Endothelial cell of umbilical vein (primary cell): ENCODE measurements around the gene SMAD7. TPM values are rescaled to one million over a fixed set of nuclear protein-coding genes. Genes with fewer than 3 reads are reported as not detected.
A peak's percentile ranks its signal among the peaks of the same experiment; 100 is the strongest.

Experiments used
- BruUV-seq: library from RNA; stranded (reverse); fragments of 400-500 nt; replicated peaks from 2 replicates; lab custom pipeline; 2021; lab: Mats Ljungman, UMichigan
- CTCF ChIA-PET: fragments of 300-600, 350-600 bp; sonication (Branson Sonifier 250); formaldehyde crosslinking; loops from one replicate; lab custom pipeline; 2021; ENCODE audit warnings: antibody characterized with exemption, inconsistent platforms; lab: Charles Lee
- POLR2A ChIA-PET: fragments of 300-600, 350-600 bp; sonication (Branson Sonifier 250); formaldehyde crosslinking; loops from one replicate; lab custom pipeline; 2021; ENCODE audit warnings: antibody characterized with exemption, inconsistent platforms; lab: Charles Lee
- DNase-seq: peaks from one replicate; pipeline ENCODE4 v3.0.0-alpha.2; 2011; ENCODE audit warnings: low read depth, low spot score
- FAIRE-seq: peaks from 2 replicates; lab custom pipeline; 2011; peaks lifted over from hg19 to GRCh38; lab: Jason Lieb, UNC
- H2AFZ ChIP-seq: 2 replicates; pipeline ENCODE4 v1.6.0; 2012; ENCODE audit warnings: low read depth, low read length, control low read depth, inconsistent platforms
- H3K27ac ChIP-seq: 2 replicates; pipeline ENCODE4 v1.5.1; 2011; ENCODE audit warnings: low read depth, mild to moderate bottlenecking, control low read depth, low read length, moderate library complexity; ENCODE audit not compliant: insufficient read depth
- H3K27me3 ChIP-seq, 2 experiments: 2 replicates each; pipeline versions ENCODE4 v1.6.0 to v1.6.1; 2011; ENCODE audit warnings: low read length in 2 of 2, mixed read lengths in 1 of 2; ENCODE audit not compliant: control insufficient read depth in 2 of 2, insufficient read depth in 2 of 2
- H3K36me3 ChIP-seq, 2 experiments: 2 replicates in 1 of 2; 3 replicates in 1 of 2; pipeline ENCODE4 v1.5.1; 2011; ENCODE audit warnings: low read length in 2 of 2, mild to moderate bottlenecking in 1 of 2, moderate library complexity in 1 of 2; ENCODE audit not compliant: control insufficient read depth in 2 of 2, insufficient read depth in 2 of 2; ENCODE audit errors: extremely low read depth in 1 of 2
- H3K4me1 ChIP-seq: 3 replicates; pipeline ENCODE4 v1.5.1; 2011; ENCODE audit warnings: mild to moderate bottlenecking, low read length; ENCODE audit not compliant: control insufficient read depth, insufficient read depth; ENCODE audit errors: extremely low read depth
- H3K4me2 ChIP-seq: 2 replicates; pipeline ENCODE4 v1.6.1; 2011; ENCODE audit warnings: low read length, control low read depth, mixed read lengths; ENCODE audit not compliant: insufficient read depth
- H3K4me3 ChIP-seq, 3 experiments: fragments of 200-600 bp in 1 of 3; sonication (generic), shearing (Covaris generic) in 1 of 3; replicated peaks in 1 of 3; 2 replicates each; pipeline ENCODE4 v1.5.1; 2011 to 2016; ENCODE audit warnings: control low read depth in 3 of 3, low read length in 3 of 3, mild to moderate bottlenecking in 2 of 3, inconsistent platforms in 1 of 3, low read depth in 1 of 3, moderate library complexity in 1 of 3; ENCODE audit not compliant: insufficient read depth in 1 of 3
- H3K79me2 ChIP-seq: 2 replicates; pipeline ENCODE4 v1.6.0; 2012; ENCODE audit warnings: low read length, inconsistent platforms; ENCODE audit not compliant: control insufficient read depth, insufficient read depth
- H3K9ac ChIP-seq: replicated peaks from 2 replicates; pipeline ENCODE3; 2011; ENCODE audit warnings: low read length, control low read depth; ENCODE audit not compliant: insufficient read depth; ENCODE audit errors: extremely low read depth
- H3K9me1 ChIP-seq: replicated peaks from 3 replicates; pipeline ENCODE4 v1.6.0; 2011; ENCODE audit warnings: mild to moderate bottlenecking, low read length; ENCODE audit not compliant: control insufficient read depth, insufficient read depth; ENCODE audit errors: extremely low read depth
- H3K9me3 ChIP-seq: replicated peaks from 2 replicates; pipeline ENCODE4 v1.5.1; 2012; ENCODE audit warnings: low read length, inconsistent platforms; ENCODE audit not compliant: control insufficient read depth, insufficient read depth
- H4K20me1 ChIP-seq: replicated peaks from 2 replicates; pipeline ENCODE3; 2011; ENCODE audit warnings: mild to moderate bottlenecking, low read length; ENCODE audit not compliant: control insufficient read depth, insufficient read depth; ENCODE audit errors: extremely low read depth
- EZH2 ChIP-seq: IDR thresholded peaks from 2 replicates; pipeline ENCODE4 v1.6.1; 2012; ENCODE audit warnings: borderline replicate concordance, low read depth, mild to moderate bottlenecking, moderate library complexity, low read length, inconsistent platforms; ENCODE audit not compliant: severe bottlenecking
- FOS ChIP-seq: IDR thresholded peaks from 2 replicates; pipeline ENCODE4 v1.6.1; 2011; ENCODE audit warnings: mild to moderate bottlenecking, low read length, moderate library complexity, borderline replicate concordance; ENCODE audit not compliant: insufficient read depth
- GATA2 ChIP-seq: IDR thresholded peaks from 2 replicates; pipeline ENCODE4 v1.7.0; 2011; ENCODE audit warnings: low read depth, mild to moderate bottlenecking, moderate library complexity, mixed read lengths, low read length; ENCODE audit not compliant: insufficient read length, insufficient read depth
- JUN ChIP-seq: IDR thresholded peaks from 2 replicates; pipeline ENCODE4 v1.6.1; 2011; ENCODE audit warnings: borderline replicate concordance, low read depth; ENCODE audit not compliant: insufficient read length, insufficient read depth
- MYC ChIP-seq: IDR thresholded peaks from one replicate; pipeline ENCODE4 v1.6.1; 2011; ENCODE audit warnings: mild to moderate bottlenecking, low read depth, low read length
- POLR2A ChIP-seq: IDR thresholded peaks from 2 replicates; pipeline ENCODE4 v1.6.1; 2012; ENCODE audit warnings: low read depth, mild to moderate bottlenecking, control low read depth, low read length
- POLR2AphosphoS5 ChIP-seq: IDR thresholded peaks from 2 replicates; pipeline ENCODE4 v1.6.1; 2012; ENCODE audit warnings: low read depth, mild to moderate bottlenecking, control low read depth, low read length, moderate library complexity; ENCODE audit not compliant: insufficient read depth
- dilution Hi-C: fragments of 300-500 bp; cut with MboI; formaldehyde crosslinking; loops from one replicate; pipeline ENCODE4 v1.15.0; 2019; ENCODE audit warnings: low sequenced_read_pairs; ENCODE audit not compliant: extremely low pct_ligation_motif_present
- intact Hi-C: fragments of 100-400 bp; cut with micrococcal nuclease; formaldehyde crosslinking; loops from one replicate; pipeline ENCODE4 v1.10.0; 2022
- polyA plus RNA-seq, 4 experiments: library from polyadenylated mRNA; depleted of rRNA in 3 of 4; stranded (reverse) in 3 of 4; unstranded in 1 of 4; fragments of >200 nt; gene quantifications; 2 replicates each; pipeline versions ENCODE4 v1.2.1 to v1.2.3, GENCODE V29; 2011 to 2012; ENCODE audit warnings: missing spikeins in 1 of 4
- total RNA-seq: library from RNA; stranded (reverse); gene quantifications from 2 replicates; pipeline ENCODE4 v1.2.3, GENCODE V29; 2021
- TF ChIP-seq, protein P1 (sequence below), 2 donors: IDR thresholded peaks; 1 replicate in 1 of 2; 2 replicates in 1 of 2; pipeline ENCODE4 v1.5.1; 2011; ENCODE audit warnings: low read length in 2 of 2, mild to moderate bottlenecking in 2 of 2, moderate library complexity in 2 of 2, control low read depth in 1 of 2, inconsistent platforms in 1 of 2, low read depth in 1 of 2; ENCODE audit not compliant: insufficient read depth in 1 of 2; ENCODE audit errors: extremely low read depth in 1 of 2
- TF ChIP-seq, protein P2 (sequence below): IDR thresholded peaks from 2 replicates; pipeline ENCODE4 v1.6.1; 2011; ENCODE audit not compliant: insufficient read depth, insufficient read length

Gene SMAD7
- total and polyA plus RNA-seq, 2 donors (not counting 3 experiments of a cell fraction or from before 2014, with no cell fraction given): 3.6 to 8.0 TPM

DNA sequence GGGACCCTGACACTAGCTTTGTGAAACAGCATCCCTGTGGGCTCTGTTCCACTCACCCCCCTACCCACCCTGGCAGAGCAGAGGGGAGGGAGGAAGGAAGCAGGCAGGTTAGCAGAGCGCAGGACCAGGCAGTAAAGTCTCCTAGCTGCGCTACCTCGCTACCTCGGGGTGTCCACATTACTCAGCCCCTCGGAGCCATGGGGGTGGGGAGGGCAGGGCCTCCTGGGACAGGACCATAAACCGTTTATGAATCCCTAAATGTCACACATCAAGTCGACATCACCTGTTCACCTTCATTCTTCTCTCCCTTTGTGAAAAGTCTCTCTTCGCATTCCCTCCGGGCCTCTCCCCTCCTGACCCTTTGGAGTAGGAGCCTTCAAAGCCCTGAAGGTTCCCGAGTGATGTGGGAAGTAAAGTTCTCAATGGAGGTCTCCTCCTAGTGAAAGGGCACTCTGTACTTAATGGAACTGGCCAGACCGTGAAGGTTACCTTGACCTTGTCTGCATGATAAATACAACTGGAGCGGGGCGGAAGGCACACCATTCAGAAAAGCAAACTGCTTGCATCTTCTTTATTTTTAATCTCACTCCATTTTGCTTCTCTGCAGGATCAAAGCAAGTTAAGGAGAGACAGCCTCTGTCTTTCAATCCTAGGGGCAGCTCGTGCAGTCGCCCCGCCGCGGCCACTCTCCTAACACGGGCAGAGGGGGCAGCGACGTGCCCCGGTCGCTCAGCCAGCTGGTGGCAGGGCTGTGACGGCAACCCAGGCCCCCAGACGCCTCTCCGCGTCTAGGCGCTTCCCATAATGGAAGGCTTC is 23.7 kb upstream of the SMAD7 start:
- dilution Hi-C loops: no loop called here
- Histone ChIP-seq H3K9ac (peak overlapping the region; percentile 47), H3K27me3 (no peaks in the 10 kb centered on the region), H3K4me1 (peaks cover 7% of the 10 kb centered on the region), H3K4me3 (no peak overlapping the region), H3K4me2 (peak overlapping the region; percentile 68), H3K36me3 (no peaks in the 10 kb centered on the region), H2AFZ (peak overlapping the region; percentile 78), H3K9me1 (no peaks in the 10 kb centered on the region), H4K20me1 (no peaks in the 10 kb centered on the region), H3K9me3 (no peaks in the 10 kb centered on the region), H3K27ac (no peak overlapping the region), H3K79me2 (no peaks in the 10 kb centered on the region)
- TF ChIP-seq, protein P1, sequence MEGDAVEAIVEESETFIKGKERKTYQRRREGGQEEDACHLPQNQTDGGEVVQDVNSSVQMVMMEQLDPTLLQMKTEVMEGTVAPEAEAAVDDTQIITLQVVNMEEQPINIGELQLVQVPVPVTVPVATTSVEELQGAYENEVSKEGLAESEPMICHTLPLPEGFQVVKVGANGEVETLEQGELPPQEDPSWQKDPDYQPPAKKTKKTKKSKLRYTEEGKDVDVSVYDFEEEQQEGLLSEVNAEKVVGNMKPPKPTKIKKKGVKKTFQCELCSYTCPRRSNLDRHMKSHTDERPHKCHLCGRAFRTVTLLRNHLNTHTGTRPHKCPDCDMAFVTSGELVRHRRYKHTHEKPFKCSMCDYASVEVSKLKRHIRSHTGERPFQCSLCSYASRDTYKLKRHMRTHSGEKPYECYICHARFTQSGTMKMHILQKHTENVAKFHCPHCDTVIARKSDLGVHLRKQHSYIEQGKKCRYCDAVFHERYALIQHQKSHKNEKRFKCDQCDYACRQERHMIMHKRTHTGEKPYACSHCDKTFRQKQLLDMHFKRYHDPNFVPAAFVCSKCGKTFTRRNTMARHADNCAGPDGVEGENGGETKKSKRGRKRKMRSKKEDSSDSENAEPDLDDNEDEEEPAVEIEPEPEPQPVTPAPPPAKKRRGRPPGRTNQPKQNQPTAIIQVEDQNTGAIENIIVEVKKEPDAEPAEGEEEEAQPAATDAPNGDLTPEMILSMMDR (IDR thresholded peaks at IDR 0.05; ENCODE audit: extremely low read depth in 1 of 2, insufficient read depth in 1 of 2, low read depth in 1 of 2, low read length in 2 of 2): peak in 1 of 2 donors; percentile 10
- TF ChIP-seq JUN: no peak
- BruUV-seq: no TSS peak
- intact Hi-C loops: no loop called here
- FAIRE-seq (peak; percentile 35), DNase-seq (no peak)
- CTCF ChIA-PET: interaction anchor here (1.0 to 1.3 kb wide), 2 partner anchors 12 to 22 kb away, joined by 3 to 5 read pairs; no protein-coding TSS in a partner anchor
- POLR2A ChIA-PET: no interaction called here

GRCh38 chr18:48973731-48974130 is 23.0 kb upstream of the SMAD7 start:
- H3K4me3 ChIP-seq: no peak overlapping the region
- ChIA-PET CTCF (interaction anchor here (1.0 kb wide), 1 partner anchor 11 kb away, joined by 5 read pairs; no protein-coding TSS in a partner anchor), POLR2A (no interaction called here)
- H3K36me3 ChIP-seq: no peaks in the 10 kb centered on the region
- no peaks in the 10 kb centered on the region for H4K20me1 ChIP-seq
- intact Hi-C loops: no loop called here
- no peak overlapping the region for H3K27ac ChIP-seq
- no peak overlapping the region for H2AFZ ChIP-seq
- no peak for DNase-seq
- peaks cover 0 to 3% of the 10 kb centered on the region in 2 experiments for H3K27me3 ChIP-seq
- H3K9ac ChIP-seq: no peak overlapping the region
- BruUV-seq: no TSS peak
- H3K79me2 ChIP-seq: no peaks in the 10 kb centered on the region
- peaks cover 7% of the 10 kb centered on the region for H3K4me1 ChIP-seq
- H3K9me3 ChIP-seq: no peaks in the 10 kb centered on the region
- dilution Hi-C loops: no loop called here
- H3K9me1 ChIP-seq: no peaks in the 10 kb centered on the region
- TF ChIP-seq POLR2AphosphoS5 (no peak), FOS (no peak), EZH2 (no peak), GATA2 (no peak), POLR2A (no peak), JUN (no peak), MYC (no peak)
- TF ChIP-seq, protein P2, sequence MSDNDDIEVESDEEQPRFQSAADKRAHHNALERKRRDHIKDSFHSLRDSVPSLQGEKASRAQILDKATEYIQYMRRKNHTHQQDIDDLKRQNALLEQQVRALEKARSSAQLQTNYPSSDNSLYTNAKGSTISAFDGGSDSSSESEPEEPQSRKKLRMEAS: no peak
- TF ChIP-seq, protein P1 (IDR thresholded peaks at IDR 0.05; ENCODE audit: extremely low read depth in 1 of 2, insufficient read depth in 1 of 2, low read depth in 1 of 2, low read length in 2 of 2): no peak
- FAIRE-seq: no peak
- no peak overlapping the region for H3K4me2 ChIP-seq
